ES-I3 (cell line): ENCODE results near the gene KREMEN2.
"Not testable (repeated sequence)": the region's sequence is repeated elsewhere in the genome, so short reads cannot be mapped to it uniquely, and the experiment has no call there.

ENCODE experiments used
- H3K36me3 ChIP-seq: 2 replicates; pipeline ENCODE4 v1.6.1; 2013; ENCODE audit warnings: mild to moderate bottlenecking, low read length, control low read depth, moderate library complexity; ENCODE audit not compliant: insufficient read depth
- H3K4me1 ChIP-seq: 2 replicates; pipeline ENCODE4 v1.6.1; 2013; ENCODE audit warnings: mild to moderate bottlenecking, control low read depth, low read length; ENCODE audit not compliant: insufficient read depth
- H3K9ac ChIP-seq: 2 replicates; pipeline ENCODE4 v1.6.1; 2013; ENCODE audit warnings: low read depth, mild to moderate bottlenecking, low read length, moderate library complexity
- H3K9me3 ChIP-seq: 2 replicates; pipeline ENCODE4 v1.6.1; 2013; ENCODE audit warnings: mild to moderate bottlenecking, low read length, moderate library complexity; ENCODE audit not compliant: control insufficient read depth, insufficient read depth

Gene KREMEN2, protein sequence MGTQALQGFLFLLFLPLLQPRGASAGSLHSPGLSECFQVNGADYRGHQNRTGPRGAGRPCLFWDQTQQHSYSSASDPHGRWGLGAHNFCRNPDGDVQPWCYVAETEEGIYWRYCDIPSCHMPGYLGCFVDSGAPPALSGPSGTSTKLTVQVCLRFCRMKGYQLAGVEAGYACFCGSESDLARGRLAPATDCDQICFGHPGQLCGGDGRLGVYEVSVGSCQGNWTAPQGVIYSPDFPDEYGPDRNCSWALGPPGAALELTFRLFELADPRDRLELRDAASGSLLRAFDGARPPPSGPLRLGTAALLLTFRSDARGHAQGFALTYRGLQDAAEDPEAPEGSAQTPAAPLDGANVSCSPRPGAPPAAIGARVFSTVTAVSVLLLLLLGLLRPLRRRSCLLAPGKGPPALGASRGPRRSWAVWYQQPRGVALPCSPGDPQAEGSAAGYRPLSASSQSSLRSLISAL

DNA sequence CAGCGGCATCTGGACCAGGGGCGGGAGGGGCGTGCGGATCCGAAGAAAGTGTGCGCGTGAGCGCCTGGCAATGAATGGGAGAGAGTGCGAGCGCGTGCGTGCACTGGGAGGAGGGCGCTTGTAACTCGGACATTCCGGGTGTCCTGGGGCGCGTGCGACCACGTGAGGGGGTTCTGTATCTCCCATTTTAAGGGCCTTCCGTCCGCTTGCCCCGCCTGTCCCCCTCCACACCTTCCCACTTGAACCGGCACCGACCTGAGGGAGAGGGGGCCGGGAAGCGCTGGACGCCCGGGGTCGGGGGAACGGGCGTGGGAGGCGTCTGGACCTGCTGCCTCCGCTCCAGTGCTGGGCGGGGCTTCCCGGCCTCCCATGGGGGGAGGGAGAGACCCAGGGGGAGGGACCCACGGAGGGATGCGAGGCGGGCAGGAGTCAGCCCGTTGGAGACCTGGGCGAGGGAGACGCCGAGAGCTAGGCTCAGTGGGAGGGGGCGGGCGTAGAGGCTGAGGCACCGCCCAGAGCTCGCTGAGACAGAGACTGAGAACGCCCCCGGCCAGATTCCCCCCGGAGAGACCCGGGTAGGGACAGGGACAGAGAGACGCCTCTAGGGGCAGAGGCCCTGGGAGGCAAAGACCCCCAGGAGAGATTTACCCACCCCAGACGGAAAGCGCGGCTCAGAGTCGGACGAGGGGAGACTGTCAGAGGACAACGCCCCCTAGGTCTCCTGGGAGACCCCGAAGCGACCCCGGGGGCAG, at the start of gene KREMEN2:
Gene KREMEN2, plus strand, starts transcription at position 553 of the 752 bp plus-strand sequence. CDS start 246 bp downstream, outside the sequence.
- Histone ChIP-seq H3K9me3 (no peaks in the 10 kb centered on the region), H3K4me1 (peaks cover 6% of the 10 kb centered on the region; the same call in 1 of the 2 replicates), H3K36me3 (no peaks in the 10 kb centered on the region), H3K9ac (peak within 1 kb of the TSS; percentile 72; the same call in 1 of the 2 replicates)

DNA sequence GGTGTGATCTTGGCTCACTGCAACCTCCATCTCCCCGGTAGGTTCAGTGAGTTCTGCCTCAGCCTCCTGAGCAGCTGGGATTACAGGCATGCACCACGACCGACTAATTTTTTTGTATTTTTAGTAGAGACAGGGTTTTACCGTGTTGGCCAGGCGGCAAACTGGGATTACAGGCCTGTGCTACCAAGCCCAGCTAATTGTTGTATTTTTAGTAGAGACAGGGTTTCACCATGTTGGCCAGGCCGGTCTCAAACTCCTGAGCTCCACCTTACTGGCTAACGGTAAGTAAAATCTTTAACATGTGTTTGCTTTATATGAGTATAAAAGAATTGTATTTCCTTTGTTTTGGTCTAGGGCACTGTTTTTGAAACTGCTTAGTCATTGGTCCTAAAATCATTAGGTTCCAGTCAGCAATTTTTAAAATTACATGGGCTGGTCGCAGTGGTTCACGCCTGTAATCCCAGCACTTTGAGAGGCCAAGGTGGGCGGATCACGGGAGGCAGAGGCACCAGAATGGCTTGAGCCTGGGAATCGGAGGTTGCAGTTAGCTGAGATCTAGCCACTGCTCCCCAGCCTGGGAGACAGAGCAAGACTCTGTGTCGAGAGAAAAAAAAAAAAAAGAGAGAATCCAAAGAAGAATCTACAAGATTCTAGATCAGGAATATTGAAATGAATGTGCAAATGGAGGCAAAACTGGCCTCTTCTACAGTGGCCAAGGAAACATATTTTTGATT, 48.7 kb upstream of the KREMEN2 start:
- no peaks in the 10 kb centered on the region for H3K36me3 ChIP-seq
- no peaks in the 10 kb centered on the region for H3K9me3 ChIP-seq
- no peaks in the 10 kb centered on the region for H3K4me1 ChIP-seq
- no peak overlapping the region for H3K9ac ChIP-seq

GRCh38 chr16:2919511-2920255, 44.4 kb upstream of the KREMEN2 start:
- Histone ChIP-seq H3K36me3 (no peaks in the 10 kb centered on the region; the same call in 1 of the 2 replicates), H3K4me1 (peaks cover 3% of the 10 kb centered on the region; the same call in 1 of the 2 replicates), H3K9me3 (no peaks in the 10 kb centered on the region), H3K9ac (no peak overlapping the region)

DNA sequence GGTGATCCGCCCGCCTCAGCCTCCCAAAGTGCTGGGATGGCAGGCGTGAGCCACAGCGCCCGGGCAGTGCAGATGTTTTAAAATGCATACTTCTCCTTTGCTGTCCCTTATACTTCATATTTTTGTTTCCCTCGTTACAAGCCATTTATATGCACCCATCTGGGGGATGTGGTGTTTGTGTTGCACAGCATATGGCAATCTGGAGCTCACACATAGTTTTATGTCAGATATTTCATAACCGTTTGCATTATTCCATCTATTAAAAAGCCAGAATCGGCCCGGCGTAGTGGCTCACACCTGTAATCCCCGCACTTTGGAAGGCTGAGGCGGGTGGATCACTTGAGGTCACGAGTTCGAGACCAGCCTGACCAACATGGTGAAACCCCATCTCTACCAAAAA, 40.6 kb upstream of the KREMEN2 start:
- no peaks in the 10 kb centered on the region for H3K9me3 ChIP-seq
- H3K36me3 ChIP-seq, result no peaks in the 10 kb centered on the region; the same call in 1 of the 2 replicates
- H3K4me1 ChIP-seq, result peaks cover 5% of the 10 kb centered on the region; the same call in 1 of the 2 replicates
- H3K9ac ChIP-seq, result no peak overlapping the region

- Histone ChIP-seq H3K36me3 (no peaks in the 10 kb centered on the region; the same call in 1 of the 2 replicates), H3K9me3 (no peaks in the 10 kb centered on the region), H3K4me1 (peaks cover 5% of the 10 kb centered on the region; the same call in 1 of the 2 replicates), H3K9ac (peak overlapping the region; percentile 55)
Measured at GRCh38 chr16:2924901-2925755, 38.9 kb upstream of the KREMEN2 start.

DNA sequence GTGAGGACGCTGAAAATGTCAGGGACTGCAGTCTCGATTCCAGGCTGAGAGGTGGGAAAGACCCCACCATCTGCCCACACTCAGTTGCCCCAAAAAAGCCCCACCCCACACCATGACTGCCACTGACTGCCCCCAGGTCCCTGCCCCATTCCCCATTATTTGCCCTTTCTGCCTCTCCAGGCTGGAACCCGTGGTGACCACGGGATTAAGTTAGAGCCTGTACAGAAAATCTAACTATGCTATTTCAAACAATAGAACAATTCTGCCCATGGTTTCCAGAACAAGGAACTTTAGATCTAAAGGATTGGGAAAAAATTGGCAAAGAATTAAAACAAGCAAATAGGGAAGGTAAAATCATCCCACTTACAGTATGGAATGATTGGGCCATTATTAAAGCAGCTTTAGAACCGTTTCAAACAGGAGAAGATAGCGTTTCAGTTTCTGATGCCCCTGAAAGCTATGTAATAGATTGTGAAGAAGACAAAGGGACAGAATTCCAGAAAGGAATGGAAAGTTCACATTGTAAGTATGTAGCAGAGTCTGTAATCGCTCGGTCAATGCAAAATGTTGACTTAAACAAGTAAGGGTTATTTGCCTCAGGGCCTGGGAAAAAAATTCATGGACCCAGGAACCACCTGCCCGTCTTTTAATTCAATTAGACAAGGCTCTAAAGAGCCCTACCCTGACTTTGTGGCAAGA, 38.0 kb upstream of the KREMEN2 start:
- Histone ChIP-seq H3K36me3 (no peaks in the 10 kb centered on the region; the same call in 1 of the 2 replicates), H3K4me1 (peaks cover 5% of the 10 kb centered on the region; the same call in 1 of the 2 replicates), H3K9ac (peak overlapping the region; percentile 55), H3K9me3 (no peaks in the 10 kb centered on the region)

DNA sequence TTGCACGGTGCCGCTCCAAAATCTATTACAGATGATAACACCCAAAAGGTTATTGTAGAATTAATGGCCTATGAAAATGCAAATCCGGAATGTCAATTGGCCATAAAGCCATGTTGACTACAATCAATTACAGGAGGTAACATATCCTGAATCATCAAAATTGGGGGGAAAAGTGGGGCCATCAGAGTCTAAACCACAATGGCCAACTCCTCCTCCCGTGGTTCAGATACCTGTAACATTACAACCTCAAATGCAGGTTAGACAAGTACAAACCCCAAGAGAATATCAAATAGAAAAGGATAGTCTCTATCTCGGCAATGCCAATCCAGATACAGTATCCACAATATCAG, 37.5 kb upstream of the KREMEN2 start:
- Histone ChIP-seq H3K36me3 (no peaks in the 10 kb centered on the region; the same call in 1 of the 2 replicates), H3K4me1 (peaks cover 5% of the 10 kb centered on the region; the same call in 1 of the 2 replicates), H3K9me3 (no peaks in the 10 kb centered on the region), H3K9ac (peak overlapping the region; percentile 21; the same call in 1 of the 2 replicates)

DNA sequence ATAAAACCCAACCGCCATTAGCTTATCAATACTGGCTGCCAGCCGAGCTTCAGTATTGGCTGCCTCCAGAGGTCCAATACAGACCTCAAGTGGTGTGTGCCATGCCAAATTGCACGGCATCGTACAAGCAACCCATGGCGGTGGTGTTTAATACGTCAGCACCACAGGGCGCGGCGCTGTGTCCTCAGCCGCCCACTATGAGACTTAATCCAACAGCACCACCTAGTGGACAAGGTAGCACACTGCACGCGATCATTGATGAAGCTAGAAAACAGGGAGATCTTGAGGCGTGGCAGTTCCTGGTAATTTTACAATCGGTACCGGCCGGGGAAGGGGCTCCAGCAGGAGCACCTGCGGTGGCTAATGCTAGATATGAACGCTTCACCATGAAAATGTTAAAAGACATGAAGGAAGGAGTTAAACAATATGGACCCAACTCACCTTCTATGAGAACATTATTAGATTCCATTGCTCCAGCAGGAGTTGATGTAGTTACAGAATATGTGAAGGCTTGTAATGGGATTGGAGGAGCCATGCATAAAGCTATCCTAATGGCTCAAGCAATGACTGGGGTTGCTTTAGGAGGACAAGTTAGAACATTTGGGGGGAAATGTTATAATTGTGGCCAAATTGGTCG, 36.9 kb upstream of the KREMEN2 start:
- Histone ChIP-seq H3K36me3 (no peaks in the 10 kb centered on the region; the same call in 1 of the 2 replicates), H3K9ac (peak overlapping the region; percentile 21; the same call in 1 of the 2 replicates), H3K9me3 (no peaks in the 10 kb centered on the region), H3K4me1 (peaks cover 5% of the 10 kb centered on the region; the same call in 1 of the 2 replicates)

DNA sequence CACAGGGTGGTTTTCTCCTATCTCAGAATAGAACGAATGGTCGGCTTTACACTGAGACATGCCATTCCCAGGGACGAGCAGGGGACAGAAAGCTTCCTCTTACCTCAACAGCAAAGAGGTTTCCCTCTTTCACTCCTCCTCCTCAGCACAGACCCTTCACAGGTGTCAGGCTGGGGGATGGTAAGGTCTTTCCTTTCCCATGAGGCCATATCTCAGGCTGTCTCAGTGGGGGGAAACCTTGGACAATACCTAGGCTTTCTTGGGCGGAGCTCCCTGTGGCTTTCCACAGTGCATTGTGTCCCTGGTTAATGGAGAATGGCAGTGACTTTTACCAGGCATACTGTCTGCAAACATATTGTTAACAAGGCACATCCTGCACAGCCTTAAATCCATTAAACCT, 35.9 kb upstream of the KREMEN2 start:
- not testable (repeated sequence) for H3K4me1 ChIP-seq, H3K36me3 ChIP-seq, H3K9me3 ChIP-seq, H3K9ac ChIP-seq

GRCh38 chr16:2928796-2929195, 35.3 kb upstream of the KREMEN2 start:
- Histone ChIP-seq H3K36me3 (no peaks in the 10 kb centered on the region), H3K9ac (no peak overlapping the region), H3K9me3 (no peaks in the 10 kb centered on the region)

GRCh38 chr16:2929693-2930092, 34.4 kb upstream of the KREMEN2 start:
- H3K4me1 ChIP-seq, result peaks cover 2% of the 10 kb centered on the region; the same call in 1 of the 2 replicates
- no peaks in the 10 kb centered on the region for H3K9me3 ChIP-seq
- no peak overlapping the region for H3K9ac ChIP-seq
- H3K36me3 ChIP-seq, result no peaks in the 10 kb centered on the region

More at GRCh38 chr16:2928796-2929195, 35.3 kb upstream of the KREMEN2 start:
- peaks cover 5% of the 10 kb centered on the region; the same call in 1 of the 2 replicates for H3K4me1 ChIP-seq

GRCh38 chr16:2930236-2930635, 33.8 kb upstream of the KREMEN2 start:
- no peak overlapping the region for H3K9ac ChIP-seq
- no peaks in the 10 kb centered on the region; the same call in 1 of the 2 replicates for H3K4me1 ChIP-seq
- H3K36me3 ChIP-seq, result no peaks in the 10 kb centered on the region
- no peaks in the 10 kb centered on the region for H3K9me3 ChIP-seq
